Central memory CD4-positive, alpha-beta T cell (primary cell): ENCODE results near the gene STARD7.
"Not testable (repeated sequence)": the region's sequence is repeated elsewhere in the genome, so short reads cannot be mapped to it uniquely, and the experiment has no call there.

Source experiments
- DNase-seq: peaks from one replicate; pipeline ENCODE4 v3.0.0; 2022

Gene STARD7

DNA sequence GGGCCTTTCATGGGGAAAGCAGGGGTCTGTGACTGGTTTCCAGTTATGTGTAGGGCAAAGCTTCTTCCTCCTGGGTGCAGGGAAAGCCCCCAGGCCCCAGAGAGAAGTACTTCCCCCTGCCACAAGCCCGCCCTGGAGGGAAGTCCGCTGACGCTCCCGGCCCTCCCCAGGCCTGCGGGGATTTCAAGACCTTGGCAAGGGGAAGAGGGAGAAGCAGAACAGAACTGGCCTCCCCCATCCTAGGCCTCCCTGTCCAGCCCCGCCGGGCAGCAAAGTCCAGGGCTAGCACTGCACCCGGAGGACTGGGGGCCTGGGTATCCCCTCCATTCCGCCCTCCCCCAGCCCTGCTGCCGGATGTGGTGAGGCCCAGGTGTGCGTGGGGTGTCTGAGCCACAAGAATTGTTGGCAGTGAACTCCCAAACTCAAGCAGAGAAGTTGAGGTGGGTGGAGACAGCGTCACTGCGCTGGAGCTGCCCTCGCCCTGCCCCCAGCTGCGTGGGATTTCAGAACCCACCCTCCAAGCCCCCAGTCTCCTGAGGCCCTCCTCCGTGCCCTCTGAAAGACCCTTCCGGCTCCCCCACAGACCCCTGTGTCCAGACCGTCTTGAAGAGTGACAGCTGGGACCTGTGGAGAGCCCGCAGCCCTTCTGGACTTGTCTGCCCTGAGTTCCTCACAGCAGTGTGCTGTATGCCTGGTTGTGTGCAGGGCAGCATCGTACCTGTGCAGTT, 62.3 kb downstream of the STARD7 start:
- peak; percentile 95 for DNase-seq

DNA sequence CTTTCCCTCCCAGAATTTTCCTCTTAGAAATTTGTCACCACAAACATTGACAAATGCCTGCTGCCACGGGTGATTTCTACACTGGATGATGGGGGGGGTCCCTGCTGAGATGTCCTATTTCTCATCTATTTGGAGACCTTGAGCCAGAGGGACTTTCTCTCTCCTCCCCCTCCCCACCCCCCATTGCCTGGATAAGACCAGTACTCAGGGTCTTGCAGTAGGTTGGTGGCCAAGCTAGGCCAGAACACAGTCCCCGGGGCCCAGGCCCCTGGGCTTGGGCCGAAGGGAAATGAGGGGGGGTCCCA, 62.8 kb downstream of the STARD7 start:
- DNase-seq: no peak

- peak; percentile 88 for DNase-seq
These were observed 63.4 kb downstream of the STARD7 start, which contains the start of gene DUSP2 for GRCh38 chr2:96145036-96145847. TSS of gene DUSP2 (minus strand) at chr2:96145440. CDS start at chr2:96145354, 86 bp downstream.

GRCh38 chr2:96144481-96145035, 64.1 kb downstream of the STARD7 start:
- DNase-seq: peak; percentile 42

DNA sequence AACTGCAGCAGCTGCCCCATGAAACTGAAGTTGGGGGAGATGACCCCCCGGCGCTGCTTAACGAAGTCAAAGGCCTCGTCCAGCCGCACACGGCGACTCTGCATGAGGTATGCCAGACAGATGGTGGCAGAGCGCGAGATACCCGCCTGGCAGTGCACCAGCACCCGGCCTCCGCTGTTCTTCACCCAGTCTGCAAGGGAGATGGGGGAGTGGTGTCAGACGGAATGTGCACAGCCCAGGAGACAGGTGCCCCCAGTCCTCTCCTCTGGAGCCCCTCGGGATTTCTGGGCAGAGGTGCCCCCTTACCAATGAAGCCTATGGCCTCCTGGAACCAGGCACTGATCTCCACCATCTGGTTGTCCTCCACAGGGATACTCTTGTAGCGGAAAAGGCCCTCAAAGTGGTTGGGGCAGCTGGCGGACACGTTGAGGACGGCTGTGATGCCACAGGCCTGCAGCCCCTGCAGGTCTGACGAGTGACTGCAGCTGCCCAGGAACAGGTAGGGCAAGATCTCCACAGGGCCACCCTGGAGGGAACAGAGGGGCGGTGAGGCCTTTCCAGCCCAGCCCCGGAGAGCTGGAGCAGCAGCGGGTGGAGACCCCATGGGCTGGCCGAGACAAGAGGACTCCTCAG, 64.7 kb downstream of the STARD7 start:
- peak; percentile 42 for DNase-seq

GRCh38 chr2:96143231-96143847, 65.3 kb downstream of the STARD7 start:
- DNase-seq: no peak

- peak; percentile 60 for DNase-seq
These were observed 66.2 kb downstream of the STARD7 start for GRCh38 chr2:96142217-96143113.

DNA sequence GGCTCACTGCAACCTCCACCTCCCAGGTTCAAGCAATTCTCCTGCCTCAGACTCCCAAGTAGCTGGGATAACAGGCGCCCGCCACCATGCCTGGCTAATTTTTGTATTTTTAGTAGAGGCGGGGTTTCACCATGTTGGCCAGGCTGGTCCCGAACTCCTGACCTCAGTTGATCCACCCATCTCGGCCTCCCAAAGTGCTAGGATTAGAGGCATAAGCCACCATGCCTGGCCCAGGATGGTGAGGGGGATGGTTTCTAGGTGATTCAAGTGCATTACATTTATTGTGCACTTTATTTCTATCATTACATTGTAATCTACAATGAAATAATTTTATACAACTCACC, 67.0 kb downstream of the STARD7 start:
- not testable (repeated sequence) for DNase-seq

DNA sequence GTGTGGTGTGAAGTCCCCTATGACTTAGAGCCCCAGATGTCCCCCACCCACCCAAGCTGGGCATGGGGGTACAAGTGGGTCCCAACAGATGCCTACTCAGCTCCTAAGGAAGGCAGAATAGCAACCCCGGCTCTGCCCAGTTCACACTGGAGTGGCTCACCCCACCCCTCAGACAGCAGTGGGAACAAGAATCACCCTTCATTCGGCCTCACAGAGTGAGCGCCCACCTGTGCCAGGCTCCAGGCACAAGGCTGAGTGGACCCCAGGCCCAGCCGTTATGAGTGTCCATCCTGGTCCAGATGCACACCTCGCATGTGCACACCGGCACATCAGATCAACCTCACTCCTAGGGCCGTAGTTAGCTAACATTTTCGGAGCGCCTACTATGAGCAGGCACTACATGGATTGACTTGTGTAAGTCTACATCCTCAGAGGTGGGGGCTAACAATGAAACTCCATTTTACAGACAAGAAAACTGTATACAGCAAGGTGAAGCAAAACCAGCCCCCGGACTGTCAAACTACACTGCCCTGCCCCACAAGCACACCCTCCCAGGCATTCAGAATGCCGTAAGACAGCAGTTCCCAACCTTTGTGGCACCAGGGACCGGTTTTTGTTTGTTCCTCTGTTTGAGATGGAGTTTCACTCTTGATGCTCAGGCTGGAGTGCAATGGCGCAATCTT, 67.5 kb downstream of the STARD7 start:
- DNase-seq: no peak

- DNase-seq: no peak
These were observed 69.4 kb downstream of the STARD7 start for GRCh38 chr2:96139181-96139758.

DNA sequence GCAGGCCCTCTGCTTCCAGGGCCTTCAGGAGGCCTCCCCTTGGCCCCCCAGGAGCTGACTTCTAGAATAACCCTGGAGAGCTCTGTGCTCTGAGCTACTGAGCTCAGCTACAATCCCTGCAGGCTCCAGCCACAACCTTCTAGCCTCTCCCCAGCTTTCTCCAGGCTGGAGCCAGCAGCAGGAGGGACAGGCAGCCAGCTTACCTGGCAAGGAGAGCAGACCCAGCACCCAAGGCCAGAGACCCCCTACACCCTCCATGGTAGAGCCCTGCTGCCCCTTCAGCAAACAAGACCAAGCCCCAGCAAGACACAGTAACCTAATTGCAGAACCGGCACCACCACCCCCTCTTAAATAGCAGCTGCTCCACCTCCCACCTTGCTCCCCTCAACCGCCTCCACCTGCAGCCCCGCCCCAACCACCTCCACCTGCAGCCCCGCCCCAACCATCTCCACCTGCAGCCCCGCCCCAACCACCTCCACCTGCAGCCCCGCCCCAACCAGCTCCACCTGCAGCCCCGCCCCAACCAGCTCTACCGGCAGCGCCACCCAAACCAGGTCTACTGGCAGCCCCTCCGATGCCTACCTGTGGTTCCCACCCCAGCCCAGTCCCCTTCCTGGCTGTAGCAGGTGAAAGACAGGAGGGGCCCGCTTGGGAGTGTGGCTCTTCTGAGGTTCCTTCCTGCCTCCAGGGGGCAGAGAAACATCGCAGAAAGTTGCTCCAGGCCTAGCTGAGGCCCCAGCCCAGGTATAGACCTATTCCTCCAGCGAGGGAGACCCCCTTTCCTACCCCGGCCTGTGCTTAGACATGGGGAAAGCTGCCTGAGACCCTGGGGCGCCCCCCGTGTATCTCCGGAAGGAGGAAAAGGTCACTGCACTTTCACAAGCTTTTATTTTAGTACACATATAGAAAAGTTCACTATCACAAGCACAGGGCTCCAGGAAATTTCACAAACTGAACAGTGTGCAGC, 70.2 kb downstream of the STARD7 start, which contains the start of gene ASTL:
ASTL (minus strand) TSS at position 324 of the 967 bp plus-strand sequence; CDS start at position 258, 66 bp downstream.
- DNase-seq: peak; percentile 63

DNA sequence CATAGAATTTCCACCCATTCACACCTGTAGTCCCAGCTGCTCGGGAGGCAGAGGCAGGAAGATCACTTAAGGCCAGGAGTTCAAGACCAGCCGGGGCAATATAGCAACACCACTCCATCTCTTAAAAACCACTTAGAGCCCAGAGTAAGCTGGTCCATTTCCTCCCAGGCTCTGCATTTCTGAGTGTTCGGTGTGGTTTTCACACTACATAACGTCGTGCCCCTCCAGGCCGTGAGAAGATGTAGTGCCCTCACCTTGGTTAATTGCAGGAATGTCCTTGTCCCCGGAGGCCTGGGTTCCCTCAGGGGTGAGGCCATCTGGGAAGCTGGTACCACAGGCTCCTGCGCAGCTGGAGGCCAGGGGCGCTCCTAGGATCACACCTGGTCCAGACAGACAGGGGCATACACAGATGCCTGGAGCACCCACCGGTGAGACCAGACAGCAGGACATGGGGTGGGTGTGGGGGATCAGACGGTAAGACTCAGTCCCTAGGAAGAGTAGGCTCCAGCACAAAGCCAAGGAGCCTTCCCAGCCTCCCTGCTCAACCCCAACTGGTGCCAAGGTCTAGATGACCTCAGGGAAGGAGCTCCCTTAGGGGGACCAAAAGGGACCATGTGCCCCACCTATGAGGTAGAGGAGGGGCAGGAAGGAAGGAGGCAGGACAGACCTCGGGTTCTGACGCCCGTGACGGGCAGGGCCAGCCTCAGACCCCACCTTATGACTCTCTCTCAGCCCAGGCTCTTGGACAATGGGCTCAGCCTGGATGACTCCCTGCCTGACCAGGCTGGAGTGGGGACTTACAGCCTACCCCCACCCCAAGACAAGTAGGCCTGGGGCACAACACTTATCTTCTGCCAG, 71.1 kb downstream of the STARD7 start:
- DNase-seq: no peak

- no peak for DNase-seq
These were observed 72.4 kb downstream of the STARD7 start for GRCh38 chr2:96136129-96136720.

- DNase-seq: no peak
These were observed 73.0 kb downstream of the STARD7 start for GRCh38 chr2:96135621-96136020.

DNA sequence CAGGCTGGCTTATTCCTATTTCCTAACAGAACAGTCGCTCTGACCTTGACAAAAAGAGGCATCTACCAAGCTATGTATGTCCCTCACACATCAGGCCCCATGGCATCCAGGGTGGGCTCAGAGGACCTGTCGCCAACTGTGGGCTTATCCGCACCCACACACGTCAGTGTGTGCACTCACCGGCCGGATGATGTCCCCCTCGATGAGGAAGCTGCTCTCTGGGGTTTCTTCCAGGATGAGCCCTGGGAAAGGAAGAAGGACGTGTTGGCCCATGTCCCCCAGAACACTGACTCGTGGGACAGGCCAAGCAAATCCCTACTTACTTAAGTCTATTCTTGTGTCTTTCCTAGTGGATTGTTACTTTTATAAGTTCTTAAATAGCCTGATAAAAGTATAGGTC, 73.5 kb downstream of the STARD7 start:
- no peak for DNase-seq
